ENCODE data around the gene REC114.

REC114 gene

DNA sequence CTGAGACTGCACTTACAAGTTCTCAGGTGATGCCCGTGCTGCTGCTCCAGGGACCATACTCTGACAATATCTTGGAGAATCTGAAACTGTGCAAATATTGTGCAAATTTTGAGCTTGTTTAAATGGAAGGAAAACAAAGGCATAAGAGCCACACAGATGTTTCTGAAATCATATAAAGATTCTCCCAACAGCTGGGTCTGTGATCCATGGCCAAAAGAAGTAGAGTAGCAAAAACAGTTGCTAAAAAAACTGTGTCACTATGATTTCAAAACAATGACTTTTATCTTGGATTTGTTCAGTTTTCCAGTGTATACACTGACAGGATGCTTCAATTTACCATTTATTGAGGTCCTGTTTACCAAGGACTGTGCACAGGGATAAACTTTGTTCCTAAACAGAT, 164.9 kb downstream of the REC114 start:
- DNase-seq (ENCODE audit: low read depth), result no peak

- no peak for DNase-seq (ENCODE audit: low read depth)
Measured at GRCh38 chr15:73608475-73608874, 165.5 kb downstream of the REC114 start.

DNA sequence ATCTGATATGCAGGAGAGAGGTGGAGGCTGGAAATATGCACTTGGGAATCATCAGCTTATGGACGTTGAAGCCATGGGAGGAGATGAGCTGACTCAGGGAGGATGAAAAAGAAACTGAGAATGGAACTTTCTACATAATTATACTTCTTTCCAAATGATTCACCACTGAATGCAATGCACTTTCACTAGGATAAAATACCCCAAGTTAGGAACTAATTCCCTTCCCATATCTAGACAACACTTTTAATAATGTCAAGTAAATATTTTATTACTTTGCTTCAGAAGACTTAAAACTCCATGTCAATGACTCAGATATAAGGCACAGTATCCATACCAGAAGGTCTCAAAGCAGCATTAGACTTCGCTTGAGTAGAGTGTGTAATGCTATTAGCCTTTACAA, 166.0 kb downstream of the REC114 start:
- DNase-seq (ENCODE audit: low read depth), result peak; percentile 41

Measured in stromal cell of bone marrow (primary cell).